Fibroblast of skin of right quadriceps (primary cell): ENCODE data around the gene FPR2.
"Not testable (repeated sequence)": the region's sequence is repeated elsewhere in the genome, so short reads cannot be mapped to it uniquely, and the experiment has no call there.

Experiments
- DNase-seq: peaks from one replicate; pipeline ENCODE4 v3.0.0-alpha.2; 2013

FPR2 gene

GRCh38 chr19:51760697-51761356 is at the start of gene FPR2:
FPR2 (plus strand) TSS chr19:51761180; CDS start chr19:51768659, 7,479 bp downstream.
- DNase-seq: no peak

- no peak for DNase-seq
These were observed 49.3 kb upstream of the FPR2 start for GRCh38 chr19:51711702-51712101.

- DNase-seq: peak; percentile 44
These were observed 48.4 kb upstream of the FPR2 start for GRCh38 chr19:51712461-51713081.

GRCh38 chr19:51713319-51714285 is 47.4 kb upstream of the FPR2 start:
- DNase-seq: no peak

GRCh38 chr19:51714848-51715247 is 46.1 kb upstream of the FPR2 start:
- no peak for DNase-seq

- no peak for DNase-seq
These were observed 45.1 kb upstream of the FPR2 start for GRCh38 chr19:51715850-51716249.

- DNase-seq: no peak
These were observed 44.1 kb upstream of the FPR2 start for GRCh38 chr19:51716925-51717324.

GRCh38 chr19:51719251-51719988 is 41.6 kb upstream of the FPR2 start:
- DNase-seq: no peak

- DNase-seq: no peak
These were observed 39.1 kb upstream of the FPR2 start for GRCh38 chr19:51721905-51722304.

- DNase-seq: no peak
These were observed 38.5 kb upstream of the FPR2 start for GRCh38 chr19:51722492-51722891.

- no peak for DNase-seq
These were observed 36.4 kb upstream of the FPR2 start for GRCh38 chr19:51724543-51724942.

- peak; percentile 79 for DNase-seq
These were observed 34.9 kb upstream of the FPR2 start for GRCh38 chr19:51726049-51726448.

GRCh38 chr19:51727349-51727880 is 33.6 kb upstream of the FPR2 start:
- peak; percentile 34 for DNase-seq

- DNase-seq: peak; percentile 41
These were observed 31.2 kb upstream of the FPR2 start for GRCh38 chr19:51729781-51730180.

- DNase-seq: no peak
These were observed 27.0 kb upstream of the FPR2 start for GRCh38 chr19:51733742-51734522.

- peak; percentile 83 for DNase-seq
These were observed 25.1 kb upstream of the FPR2 start for GRCh38 chr19:51735759-51736449.

GRCh38 chr19:51737389-51737788 is 23.6 kb upstream of the FPR2 start:
- no peak for DNase-seq

GRCh38 chr19:51737924-51738323 is 23.1 kb upstream of the FPR2 start:
- DNase-seq: no peak

GRCh38 chr19:51738523-51738922 is 22.5 kb upstream of the FPR2 start:
- DNase-seq: not testable (repeated sequence)

- no peak for DNase-seq
These were observed 21.3 kb upstream of the FPR2 start for GRCh38 chr19:51739466-51740213.
